ENCODE data around the gene KCNQ1.

KCNQ1 gene

GRCh38 chr11:2539371-2540222, 94.8 kb downstream of the KCNQ1 start:
- DNase-seq = no peak

- no peak for DNase-seq
These were observed 95.6 kb downstream of the KCNQ1 start for GRCh38 chr11:2540223-2540991.

- DNase-seq = no peak
These were observed 96.3 kb downstream of the KCNQ1 start for GRCh38 chr11:2540992-2541680.

GRCh38 chr11:2541881-2542361, 97.1 kb downstream of the KCNQ1 start:
- DNase-seq = no peak

- no peak for DNase-seq
These were observed 97.6 kb downstream of the KCNQ1 start for GRCh38 chr11:2542406-2542805.

GRCh38 chr11:2547806-2548205, 103.0 kb downstream of the KCNQ1 start:
- DNase-seq = no peak

- no peak for DNase-seq
These were observed 103.8 kb downstream of the KCNQ1 start for GRCh38 chr11:2548596-2548995.

- DNase-seq = no peak
These were observed 104.3 kb downstream of the KCNQ1 start for GRCh38 chr11:2549080-2549479.

- DNase-seq = no peak
These were observed 104.7 kb downstream of the KCNQ1 start for GRCh38 chr11:2549491-2549875.

GRCh38 chr11:2549876-2550605, 105.2 kb downstream of the KCNQ1 start:
- DNase-seq = no peak

- no peak for DNase-seq
These were observed 105.8 kb downstream of the KCNQ1 start for GRCh38 chr11:2550606-2550970.

- no peak for DNase-seq
These were observed 106.3 kb downstream of the KCNQ1 start for GRCh38 chr11:2551131-2551530.

GRCh38 chr11:2552210-2552609, 107.4 kb downstream of the KCNQ1 start:
- no peak for DNase-seq

- DNase-seq = no peak
These were observed 108.4 kb downstream of the KCNQ1 start for GRCh38 chr11:2553198-2553597.

- DNase-seq = no peak
These were observed 109.1 kb downstream of the KCNQ1 start for GRCh38 chr11:2553886-2554285.

GRCh38 chr11:2554338-2555207, 109.8 kb downstream of the KCNQ1 start:
- DNase-seq = no peak

- DNase-seq = no peak
These were observed 110.5 kb downstream of the KCNQ1 start for GRCh38 chr11:2555336-2555735.

GRCh38 chr11:2555891-2556290, 111.1 kb downstream of the KCNQ1 start:
- no peak for DNase-seq

GRCh38 chr11:2557381-2557780, 112.6 kb downstream of the KCNQ1 start:
- no peak for DNase-seq

GRCh38 chr11:2558397-2558796, 113.6 kb downstream of the KCNQ1 start:
- DNase-seq = no peak

- no peak for DNase-seq
These were observed 114.2 kb downstream of the KCNQ1 start for GRCh38 chr11:2558861-2559526.
